HG03439 (cell line): ENCODE measurements around the gene CCDC12.
A peak's percentile ranks its signal among the peaks of the same experiment; 100 is the strongest.

ENCODE experiments used
- ATAC-seq: cut with Tn5 transposase; IDR thresholded peaks from one replicate; pipeline ENCODE4 v1.9.1; 2021; ENCODE audit warnings: mild to moderate bottlenecking, moderate library complexity; ENCODE audit not compliant: unreplicated experiment

Gene CCDC12

DNA sequence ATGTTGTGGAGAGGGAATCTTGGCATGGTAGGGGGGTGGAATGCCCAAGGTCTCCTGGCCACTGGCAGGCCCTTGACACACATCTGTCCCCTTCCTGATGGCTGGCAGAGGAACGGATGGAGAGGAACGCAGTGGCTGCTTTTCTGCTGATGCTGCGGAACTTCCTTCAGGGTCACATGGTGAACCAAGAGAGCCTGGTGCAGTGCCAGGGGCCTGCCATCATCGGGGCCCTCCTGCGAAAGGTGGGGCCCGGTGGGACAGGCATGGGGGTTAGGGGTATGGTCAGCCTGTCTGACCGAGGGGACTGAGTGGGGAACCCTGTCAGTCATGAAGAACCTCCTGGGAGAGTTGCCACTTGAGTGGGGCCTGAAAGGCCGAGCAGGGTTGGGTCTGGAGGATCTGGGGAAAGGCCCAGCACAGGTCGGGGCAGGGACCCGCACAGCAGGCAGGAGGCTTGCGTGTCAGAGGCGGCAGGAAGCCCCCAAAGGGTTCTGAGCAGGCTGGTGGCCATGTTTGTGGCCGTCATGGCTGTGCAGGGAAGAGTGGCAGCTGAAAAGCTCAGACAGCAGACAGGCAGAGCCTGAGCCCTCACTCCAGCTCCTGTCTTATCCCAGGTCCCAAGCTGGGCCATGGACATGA is 21.0 kb upstream of the CCDC12 start:
- no peak for ATAC-seq

DNA sequence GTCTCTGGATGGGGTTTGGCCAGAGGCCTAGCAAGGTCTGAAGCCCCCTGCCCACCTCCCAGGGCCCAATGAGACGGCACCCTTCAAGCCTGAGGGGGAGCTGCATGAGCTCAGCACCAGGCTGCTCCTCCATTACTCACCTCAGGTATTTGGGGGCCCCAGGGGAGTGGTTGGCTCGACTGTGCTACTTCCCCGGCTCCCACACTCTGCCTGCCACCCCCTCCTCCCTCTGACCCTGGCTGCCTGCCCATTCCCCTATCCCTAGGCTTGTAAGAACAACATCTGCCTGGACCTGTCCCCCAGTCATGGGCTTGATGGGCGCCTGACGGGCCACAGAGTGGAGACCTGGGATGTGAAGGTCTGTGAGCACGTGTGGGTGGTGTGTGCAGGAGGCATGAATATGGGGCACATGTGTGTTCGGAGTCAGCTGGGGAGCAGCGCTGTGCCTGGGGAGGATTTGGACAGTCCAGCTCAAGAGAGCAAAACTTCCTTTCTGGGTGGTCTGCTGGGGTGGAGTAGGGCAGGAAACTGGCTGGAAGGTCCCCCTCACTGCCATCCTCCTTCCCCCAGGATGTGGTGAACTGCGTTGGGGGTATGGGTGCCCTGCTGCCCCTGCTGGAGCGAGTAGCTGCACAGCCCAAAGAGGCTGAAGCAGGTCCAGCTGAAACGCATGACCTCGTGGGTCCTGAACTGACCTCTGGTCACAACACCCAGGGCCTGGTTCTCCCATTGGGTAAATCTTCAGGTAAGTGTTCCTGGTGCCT is 20.3 kb upstream of the CCDC12 start:
- ATAC-seq = no peak

DNA sequence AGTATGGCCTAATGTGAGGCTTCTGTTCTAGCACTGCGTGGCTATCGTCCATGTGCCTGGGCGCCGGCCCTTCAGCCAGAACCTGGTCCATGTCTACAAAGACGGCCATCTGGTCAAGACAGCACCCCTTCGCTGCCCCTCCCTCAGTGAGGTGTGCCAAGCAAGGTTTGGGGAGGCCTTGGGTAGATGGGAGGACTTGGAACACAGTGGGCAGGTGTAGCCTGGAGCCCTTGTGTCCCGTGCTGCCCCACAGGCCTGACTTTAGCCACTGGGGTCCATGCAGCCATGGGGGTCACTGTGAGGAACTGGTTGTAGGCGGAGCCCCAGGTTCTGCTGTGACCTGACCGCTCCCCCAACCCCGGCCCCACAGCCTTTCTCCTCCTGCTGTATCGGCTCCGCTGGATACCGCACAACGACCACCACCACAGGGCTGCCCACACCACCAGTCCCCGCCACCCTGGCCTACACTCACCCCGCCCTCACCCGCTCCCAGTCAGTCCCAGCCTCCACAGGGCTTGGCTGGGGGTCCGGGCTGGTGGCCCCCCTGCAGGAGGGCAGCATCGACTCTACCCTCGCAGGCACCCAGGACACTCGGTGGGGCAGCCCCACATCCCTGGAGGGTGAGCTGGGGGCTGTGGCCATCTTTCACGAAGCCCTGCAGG is 19.5 kb upstream of the CCDC12 start:
- no peak for ATAC-seq

DNA sequence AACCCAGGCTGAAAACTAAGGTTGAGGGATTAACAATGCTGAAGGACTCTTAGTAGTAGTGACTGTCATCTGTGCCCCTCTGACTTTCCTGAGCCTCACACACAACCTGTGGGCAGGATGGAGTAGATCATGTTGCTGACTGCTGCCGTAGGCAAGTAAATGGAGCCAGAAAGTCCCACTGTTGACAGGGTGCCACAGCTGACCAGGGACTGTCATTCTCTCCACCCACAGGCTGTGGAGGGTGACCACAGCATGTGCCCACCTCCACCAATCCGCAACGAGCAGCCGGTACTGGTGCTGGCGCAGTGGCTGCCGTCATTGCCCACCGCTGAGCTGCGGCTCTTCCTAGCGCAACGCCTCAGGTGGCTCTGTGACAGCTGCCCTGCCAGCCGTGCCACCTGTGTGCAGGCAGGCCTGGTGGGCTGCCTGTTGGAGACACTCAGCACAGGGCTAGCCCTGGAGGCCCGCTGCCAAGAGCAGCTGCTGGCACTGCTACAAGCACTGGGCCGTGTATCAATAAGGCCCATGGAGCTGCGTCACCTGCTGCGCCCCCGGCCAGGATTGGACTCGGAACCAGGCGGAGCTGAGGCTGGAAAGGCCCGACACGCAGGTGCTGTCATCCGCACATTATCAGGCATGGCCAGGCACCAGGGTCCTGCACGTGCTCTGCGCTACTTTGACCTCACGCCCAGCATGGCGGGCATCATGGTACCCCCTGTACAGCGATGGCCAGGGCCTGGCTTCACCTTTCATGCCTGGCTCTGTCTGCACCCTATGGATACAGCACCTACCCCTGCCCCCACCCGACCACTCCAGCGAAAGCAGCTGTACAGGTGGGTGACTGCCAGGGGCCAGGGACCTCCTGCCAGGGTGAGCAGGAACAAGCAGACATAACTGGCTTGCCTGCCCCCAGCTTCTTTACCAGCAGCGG is 18.5 kb upstream of the CCDC12 start:
- no peak for ATAC-seq

DNA sequence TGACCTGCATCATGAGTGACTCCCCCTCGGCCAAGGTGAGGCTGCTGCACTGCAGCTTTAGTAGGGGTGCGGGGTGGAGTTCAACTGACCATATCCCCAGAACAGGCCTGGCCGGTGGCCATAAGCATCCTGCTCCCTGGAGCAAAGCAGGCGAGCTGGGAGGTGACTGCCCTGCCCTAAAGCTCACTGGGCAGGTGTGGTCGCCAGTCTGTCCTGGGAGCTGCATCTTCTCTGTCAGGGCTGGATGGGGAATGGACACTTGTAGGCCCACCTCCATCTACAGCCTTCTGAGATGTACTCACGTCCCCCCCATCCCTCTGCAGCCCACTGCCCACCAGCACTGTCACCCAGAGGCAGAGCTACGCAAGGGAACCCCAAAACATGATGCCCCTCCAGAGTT is 17.4 kb upstream of the CCDC12 start:
- no peak for ATAC-seq

DNA sequence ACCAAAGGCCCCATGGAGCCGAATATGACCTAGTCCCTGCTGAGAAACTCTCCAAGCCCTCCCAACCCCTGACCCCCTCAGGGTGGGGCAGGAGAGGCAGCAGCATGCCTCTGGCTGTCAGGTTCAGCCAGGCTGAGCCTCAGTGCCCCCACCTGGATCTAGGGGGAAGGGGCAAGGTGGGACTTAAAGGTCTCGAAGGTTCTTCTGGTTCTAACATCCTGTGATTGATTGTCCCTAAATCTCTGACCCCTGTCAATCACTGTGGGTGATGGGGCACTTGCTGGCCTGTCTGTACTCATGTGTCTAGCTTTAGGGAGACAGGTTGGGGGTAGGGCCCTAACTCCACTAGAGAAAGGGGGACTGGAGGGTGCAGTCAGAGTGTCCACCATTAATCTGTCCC is 16.7 kb upstream of the CCDC12 start:
- no peak for ATAC-seq

DNA sequence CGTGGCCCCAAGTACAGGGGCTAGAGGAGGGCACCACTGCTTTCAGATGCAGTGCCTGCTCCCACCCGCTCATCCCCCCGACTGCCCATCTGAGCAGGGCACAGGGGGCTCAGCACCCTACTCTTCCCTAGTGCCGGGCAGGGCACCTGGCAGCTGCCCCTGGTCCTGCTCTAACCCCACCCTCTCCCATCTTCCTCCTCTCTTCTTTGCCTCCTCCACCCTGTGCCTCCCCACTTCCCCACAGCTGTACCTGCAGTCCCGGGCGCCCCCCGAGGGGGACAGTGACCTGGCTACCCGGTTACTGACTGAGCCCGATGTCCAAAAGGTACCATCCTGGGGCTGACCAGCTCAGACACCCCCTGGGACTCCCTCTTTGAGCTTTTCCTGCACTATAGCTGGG is 15.7 kb upstream of the CCDC12 start:
- ATAC-seq = no peak

DNA sequence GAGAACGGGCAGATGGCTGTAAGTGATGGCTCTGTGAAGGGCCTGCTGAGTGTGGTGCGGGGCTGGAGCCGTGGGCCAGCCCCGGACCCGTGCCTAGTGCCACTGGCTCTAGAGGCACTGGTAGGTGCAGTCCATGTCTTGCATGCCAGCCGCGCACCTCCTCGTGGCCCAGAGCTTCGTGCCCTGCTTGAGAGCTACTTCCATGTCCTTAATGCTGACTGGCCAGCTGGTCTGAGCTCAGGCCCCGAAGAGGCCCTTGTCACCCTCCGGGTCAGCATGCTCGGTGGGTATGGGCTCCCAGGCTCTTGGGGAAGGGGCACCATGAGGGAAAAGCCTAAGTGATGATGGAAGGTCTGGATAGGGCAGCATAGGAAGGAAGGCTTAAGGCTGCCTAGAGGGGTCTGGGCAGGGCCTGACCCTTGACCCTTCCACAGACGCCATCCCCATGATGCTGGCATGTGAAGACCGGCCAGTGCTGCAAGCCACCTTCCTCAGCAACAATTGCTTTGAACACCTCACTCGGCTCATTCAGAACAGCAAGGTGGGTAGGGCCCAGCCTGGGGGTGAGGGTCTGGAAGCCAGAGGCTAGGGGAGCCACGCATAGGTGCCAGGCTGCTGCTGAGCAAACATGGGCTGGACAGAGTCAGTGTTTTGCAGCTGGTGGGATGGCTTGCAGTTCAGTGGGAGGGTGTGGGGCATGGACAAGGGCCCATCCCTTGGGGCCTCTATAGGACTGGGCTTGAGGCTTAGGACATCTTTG is 15.0 kb upstream of the CCDC12 start:
- no peak for ATAC-seq

DNA sequence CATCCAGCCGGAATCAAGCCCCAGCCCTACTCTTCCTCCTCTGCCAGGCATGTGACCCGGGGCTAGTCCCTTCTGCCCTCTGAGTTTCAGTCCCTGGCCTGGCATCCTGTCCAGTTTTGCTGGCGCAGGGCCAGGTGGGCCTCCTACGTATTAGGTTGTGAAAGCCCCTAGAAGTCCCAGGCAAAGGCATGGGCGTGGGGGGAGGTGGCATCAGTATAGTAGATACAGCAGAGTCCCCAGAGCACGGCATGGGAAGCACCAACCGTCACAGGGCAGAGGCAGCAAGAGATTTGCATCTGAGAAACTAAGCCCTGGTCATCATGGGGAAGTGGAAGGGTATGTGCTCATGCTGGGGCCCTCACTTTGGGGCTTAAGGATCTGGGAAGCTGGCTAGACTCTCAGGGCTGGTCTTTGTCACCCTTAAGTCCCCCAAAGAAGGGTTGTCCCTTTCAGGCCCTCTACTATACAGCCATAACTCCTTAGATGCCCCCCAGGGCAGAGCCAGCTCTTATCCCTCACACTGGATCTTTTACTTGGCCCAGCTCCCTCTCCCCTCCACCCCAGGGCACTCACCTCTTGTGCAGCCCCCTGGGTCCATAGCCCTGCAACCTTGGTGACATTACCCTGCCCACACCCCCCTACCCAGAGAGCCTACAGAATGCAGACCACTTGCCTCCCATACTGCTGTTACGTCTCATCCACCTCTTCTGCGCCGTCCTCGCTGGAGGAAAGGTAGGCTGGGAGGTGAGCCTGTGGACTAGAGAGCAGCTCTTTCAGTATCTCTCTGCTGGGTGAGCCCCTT is 14.2 kb upstream of the CCDC12 start:
- ATAC-seq = no peak

DNA sequence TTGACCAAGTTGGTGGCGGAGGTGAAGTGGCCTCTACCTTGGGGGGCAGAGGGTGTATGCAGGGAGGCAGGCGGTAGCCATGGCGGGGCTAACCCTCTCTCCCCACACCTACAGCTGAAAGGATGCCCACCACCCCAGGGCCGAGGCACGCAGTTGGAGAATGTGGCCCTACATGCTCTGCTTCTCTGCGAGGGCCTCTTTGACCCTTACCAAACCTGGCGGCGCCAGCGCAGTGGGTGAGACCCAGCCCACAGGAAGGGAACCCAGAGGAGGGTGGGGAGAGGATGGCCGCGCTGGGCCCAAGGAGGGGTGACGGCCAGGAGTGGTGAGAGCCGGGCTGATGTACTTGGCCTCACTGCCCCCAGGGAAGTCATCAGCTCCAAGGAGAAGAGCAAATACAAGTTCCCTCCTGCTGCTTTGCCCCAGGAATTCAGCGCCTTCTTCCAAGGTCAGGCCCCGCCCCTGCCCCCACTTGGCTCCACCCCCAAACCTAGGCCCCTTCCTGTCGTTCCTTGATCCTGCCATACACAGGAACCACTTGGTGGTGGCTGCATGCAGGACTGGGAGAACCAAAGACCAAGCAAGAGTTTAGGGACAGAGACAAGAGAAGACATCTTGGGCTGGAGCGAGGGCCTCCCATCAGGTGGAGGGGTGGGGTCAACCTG is 12.7 kb upstream of the CCDC12 start:
- no peak for ATAC-seq

DNA sequence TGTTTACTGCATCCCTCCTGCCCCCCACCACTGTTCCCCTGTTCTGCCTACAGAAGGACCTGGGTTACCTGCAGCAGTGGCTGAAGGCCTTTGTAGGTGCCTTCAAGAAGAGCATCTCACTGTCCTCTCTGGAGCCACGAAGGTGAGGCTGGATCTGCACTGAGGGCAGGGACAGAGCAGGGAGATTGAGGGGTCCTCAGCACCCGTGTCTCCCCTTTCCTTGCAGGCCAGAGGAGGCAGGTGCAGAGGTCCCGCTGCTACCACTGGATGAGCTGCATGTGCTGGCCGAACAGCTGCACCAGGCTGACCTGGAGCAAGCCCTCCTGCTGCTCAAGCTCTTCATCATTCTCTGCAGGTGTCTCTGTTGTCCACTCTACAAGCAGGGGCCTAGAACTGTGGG is 12.1 kb upstream of the CCDC12 start:
- ATAC-seq = no peak

DNA sequence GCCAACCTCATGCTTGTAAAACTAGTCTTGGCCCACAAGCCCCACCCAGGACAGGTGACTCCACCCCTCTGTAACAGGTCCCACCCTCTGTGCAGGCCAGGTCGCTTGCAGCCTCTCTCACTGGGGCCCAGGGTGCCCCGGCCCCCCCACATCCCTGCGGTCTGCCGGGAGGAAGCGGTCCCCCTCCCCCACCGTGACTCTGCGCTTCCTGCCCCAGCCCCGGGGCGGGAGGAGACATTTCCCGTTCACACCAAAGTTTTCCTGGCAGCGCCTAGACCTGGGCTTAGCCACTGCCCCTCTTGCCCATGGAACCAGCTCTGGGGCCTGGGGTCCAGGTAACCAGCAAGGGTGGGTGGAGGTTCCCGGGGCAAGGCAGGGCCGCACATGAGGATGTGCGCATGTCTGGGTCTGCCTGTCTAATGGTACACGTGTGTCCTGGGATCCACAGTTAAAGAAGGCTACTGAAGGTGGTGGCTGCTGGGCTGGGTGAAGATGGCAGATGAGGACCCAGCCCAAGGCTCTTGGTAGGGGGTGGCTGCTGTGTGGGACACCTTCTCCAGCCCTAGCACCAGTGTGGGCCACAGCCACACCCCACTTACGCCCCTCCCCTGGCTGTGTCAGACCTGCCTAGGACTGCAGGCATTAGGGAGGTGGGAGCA is 11.3 kb upstream of the CCDC12 start:
- ATAC-seq = peak; percentile 47

DNA sequence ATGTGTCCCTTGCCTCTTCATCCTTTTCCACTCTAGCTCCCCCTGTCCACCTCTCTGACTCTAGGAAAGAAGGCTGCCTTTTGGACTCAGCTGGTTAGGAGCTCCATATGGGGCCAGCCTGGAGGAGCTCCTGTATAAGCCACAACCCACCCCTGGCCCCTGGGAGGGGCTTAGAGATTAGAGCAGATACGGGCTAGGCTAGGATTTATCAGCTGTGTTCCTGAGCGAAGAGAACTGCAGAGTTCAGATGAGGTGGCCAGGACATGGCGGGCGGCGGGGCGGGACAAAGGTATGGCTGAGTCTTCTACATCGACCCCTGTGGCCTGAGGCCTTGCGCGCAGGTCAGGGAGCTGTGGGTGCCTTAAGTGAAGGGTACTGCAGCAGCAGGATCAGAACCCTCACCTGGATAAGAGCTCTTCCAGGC is 10.8 kb upstream of the CCDC12 start:
- ATAC-seq = no peak

DNA sequence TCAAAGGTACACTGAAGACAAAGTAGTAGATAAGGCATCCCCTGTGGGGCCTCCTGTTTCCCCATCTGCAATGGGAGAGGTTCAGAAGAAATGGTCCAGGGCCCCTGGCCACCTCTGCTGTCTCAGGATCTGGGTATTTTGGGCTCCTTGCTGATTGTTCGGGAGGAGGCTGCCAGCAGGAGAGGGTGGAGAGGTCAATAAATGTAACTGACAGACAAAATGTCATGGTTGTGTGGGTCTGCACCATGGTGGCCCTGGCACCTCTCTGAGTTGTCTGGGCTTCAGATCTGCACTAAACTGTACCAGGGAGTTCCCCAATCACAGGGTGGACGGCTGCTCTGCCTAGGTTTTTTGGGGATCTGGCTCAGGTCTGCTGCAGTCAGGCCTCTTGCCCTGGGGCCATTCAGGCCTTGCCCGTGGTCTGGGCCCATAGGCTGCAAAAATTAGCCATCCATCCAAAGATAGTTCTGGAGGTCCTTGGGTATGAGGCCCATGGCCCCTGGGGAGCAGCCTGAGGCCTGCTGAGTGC is 10.3 kb upstream of the CCDC12 start:
- no peak for ATAC-seq

DNA sequence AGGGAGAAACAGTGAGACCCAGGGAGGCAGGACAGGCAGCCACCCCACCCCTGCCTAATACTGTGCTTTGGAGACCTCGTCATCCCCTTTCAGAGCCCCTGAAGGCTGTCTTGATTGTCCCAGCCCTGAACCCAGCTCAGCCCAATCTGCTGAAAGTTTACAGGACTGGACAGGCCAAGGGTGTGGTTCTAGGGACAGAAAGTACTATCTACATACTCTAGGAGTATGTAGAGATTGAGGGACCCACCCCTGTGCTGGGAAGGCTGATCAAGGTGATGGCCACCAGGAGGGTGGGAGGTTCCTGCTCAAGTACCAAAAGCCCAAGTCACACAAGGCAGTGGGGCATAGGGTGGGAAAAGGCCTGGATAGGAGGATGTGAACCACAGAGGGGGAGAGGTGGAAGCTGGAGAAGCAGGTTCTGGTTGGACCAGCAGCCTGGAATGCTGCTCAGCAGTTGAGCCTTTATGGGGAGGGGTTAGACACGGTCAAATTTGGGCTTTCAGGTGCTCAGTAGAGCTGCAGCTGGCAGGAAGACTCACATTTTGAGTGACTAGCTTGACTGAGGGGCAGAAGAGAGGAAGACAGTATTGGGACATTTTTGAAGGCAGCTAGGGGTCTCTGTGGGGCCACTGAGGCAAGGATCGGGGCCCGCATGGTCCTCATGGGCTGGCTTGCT is 9.6 kb upstream of the CCDC12 start:
- ATAC-seq = no peak

DNA sequence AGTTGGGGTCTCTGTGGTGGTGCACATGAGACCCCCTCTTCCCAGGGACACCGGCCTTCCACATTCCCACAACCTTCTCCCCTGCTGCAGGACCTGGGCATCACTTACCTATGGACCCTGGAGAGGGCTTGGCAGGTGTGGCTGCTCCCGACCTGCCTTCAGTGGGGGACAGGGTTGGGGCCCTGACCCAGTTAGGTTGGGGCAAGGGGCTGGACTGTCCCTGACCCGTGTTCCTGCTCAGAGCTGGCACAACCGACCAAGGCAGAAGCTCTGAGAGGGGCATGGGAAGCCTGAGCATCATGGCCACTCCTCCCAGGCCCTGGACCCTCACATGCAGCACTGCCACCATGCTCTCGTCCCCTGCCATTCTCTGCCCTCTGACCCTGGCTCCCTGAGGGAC is 9.0 kb upstream of the CCDC12 start:
- ATAC-seq = no peak

DNA sequence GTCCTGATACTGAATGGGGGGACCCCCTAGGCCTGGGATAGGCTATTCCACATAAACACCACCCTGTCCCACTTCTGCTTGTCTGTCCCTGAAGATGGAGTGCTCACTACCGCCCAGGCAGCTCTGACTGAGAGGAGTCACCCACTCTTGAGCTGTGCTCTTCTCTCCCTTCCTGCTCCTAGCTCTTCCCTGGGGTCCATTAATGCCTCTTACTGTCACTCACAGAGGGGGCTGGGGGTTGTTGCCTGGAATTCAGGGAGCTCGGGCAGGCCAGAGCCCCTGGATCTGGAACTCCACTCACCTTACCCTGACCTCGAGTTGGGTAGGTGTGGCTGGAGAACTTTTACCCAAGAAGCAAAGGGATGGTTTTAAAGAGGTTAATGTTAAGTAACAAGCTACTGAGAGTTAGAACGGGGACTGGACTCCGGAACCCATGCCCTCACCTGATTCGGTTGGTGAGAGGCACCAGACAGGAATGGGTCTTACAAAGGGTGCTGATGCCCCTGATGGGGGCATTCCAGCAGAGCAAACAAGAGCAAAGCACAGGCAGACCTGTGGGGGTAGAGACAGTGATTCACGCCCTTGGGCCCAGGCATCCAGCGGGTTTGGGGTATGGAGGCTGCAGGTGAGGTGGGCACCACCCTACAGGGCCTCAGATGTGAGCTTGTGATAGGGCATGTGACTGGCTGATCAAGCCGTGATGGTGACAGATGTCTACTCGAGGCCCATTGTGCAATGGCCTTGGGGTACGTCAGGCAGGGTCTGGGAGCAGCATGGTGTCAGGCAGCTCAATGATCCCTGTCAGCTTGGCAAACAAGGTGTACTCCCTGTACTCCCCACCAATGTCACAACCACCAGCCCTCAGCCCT is 8.3 kb upstream of the CCDC12 start:
- no peak for ATAC-seq
